H1 (cell line): ENCODE data around the gene MAN2C1. TPM values are rescaled to one million over a fixed set of nuclear protein-coding genes. Genes with fewer than 3 reads are reported as not detected.
A peak's percentile ranks its signal among the peaks of the same experiment; 100 is the strongest.

Source experiments
- CTCF ChIA-PET: fragments of 300-600 bp; sonication (Branson Sonifier 250); formaldehyde crosslinking; loops from one replicate; lab custom pipeline; 2021; ENCODE audit not compliant: partially characterized antibody; lab: Charles Lee
- POLR2A ChIA-PET: fragments of 300-600 bp; sonication (Branson Sonifier 250); formaldehyde crosslinking; loops from one replicate; lab custom pipeline; 2021; ENCODE audit warnings: inconsistent platforms; ENCODE audit not compliant: partially characterized antibody; lab: Charles Lee
- DNase-seq, 2 experiments: peaks; one replicate each; pipeline versions ENCODE4 v3.0.0 to v3.0.0-alpha.2; 2010 to 2022; ENCODE audit warnings: low spot score in 2 of 2, low read depth in 1 of 2, mixed read lengths in 1 of 2
- FAIRE-seq: peaks from 2 replicates; lab custom pipeline; 2011; peaks lifted over from hg19 to GRCh38; lab: Jason Lieb, UNC
- H2AFZ ChIP-seq: 2 replicates; pipeline ENCODE4 v1.8.1; 2012; ENCODE audit warnings: low read length, inconsistent platforms
- H2AK5ac ChIP-seq: 2 replicates; pipeline ENCODE4 v1.6.1; 2013; ENCODE audit warnings: low read depth, low read length
- H2BK120ac ChIP-seq: replicated peaks from 2 replicates; pipeline ENCODE3; 2013; ENCODE audit warnings: low read depth, low read length, inconsistent platforms
- H2BK12ac ChIP-seq: 2 replicates; pipeline ENCODE4 v1.6.1; 2013; ENCODE audit warnings: low read depth, low read length
- H2BK15ac ChIP-seq: 2 replicates; pipeline ENCODE4 v1.6.1; 2013; ENCODE audit warnings: low read length
- H2BK20ac ChIP-seq: 2 replicates; pipeline ENCODE4 v1.6.1; 2013; ENCODE audit warnings: low read length
- H2BK5ac ChIP-seq: 2 replicates; pipeline ENCODE4 v1.6.1; 2013; ENCODE audit warnings: low read depth, low read length
- H3K14ac ChIP-seq: 2 replicates; pipeline ENCODE4 v1.6.1; 2013; ENCODE audit warnings: inconsistent platforms; ENCODE audit not compliant: insufficient read length
- H3K18ac ChIP-seq: 2 replicates; pipeline ENCODE4 v1.6.1; 2013; ENCODE audit warnings: low read length; ENCODE audit errors: extremely low read depth
- H3K23ac ChIP-seq: 2 replicates; pipeline ENCODE4 v1.6.1; 2013; ENCODE audit warnings: inconsistent platforms; ENCODE audit not compliant: insufficient read length
- H3K23me2 ChIP-seq: 2 replicates; pipeline ENCODE4 v1.6.1; 2013; ENCODE audit warnings: low read depth, low read length
- H3K27ac ChIP-seq: 2 replicates; pipeline ENCODE4 v1.6.1; 2011; ENCODE audit warnings: low read depth, low read length, inconsistent platforms
- H3K27me3 ChIP-seq, 4 experiments: replicated peaks in 1 of 4; 1 replicate in 1 of 4; 2 replicates in 3 of 4; pipeline versions ENCODE4 v1.6.1 to v1.8.1; 2011 to 2013; ENCODE audit warnings: low read length in 3 of 4, mild to moderate bottlenecking in 3 of 4, inconsistent platforms in 2 of 4, mixed read lengths in 2 of 4, moderate library complexity in 1 of 4; ENCODE audit not compliant: control insufficient read depth in 3 of 4, insufficient read depth in 3 of 4; ENCODE audit errors: extremely low read depth in 1 of 4
- H3K36me3 ChIP-seq, 4 experiments: 2 replicates each; pipeline versions ENCODE4 v1.6.1 to v1.8.1; 2011 to 2013; ENCODE audit warnings: mild to moderate bottlenecking in 4 of 4, low read length in 3 of 4, moderate library complexity in 2 of 4, control low read depth in 1 of 4, inconsistent platforms in 1 of 4; ENCODE audit not compliant: insufficient read depth in 4 of 4, control insufficient read depth in 2 of 4
- H3K4ac ChIP-seq: replicated peaks from 2 replicates; pipeline ENCODE3; 2013; ENCODE audit warnings: low read length, low read depth, mixed read lengths, inconsistent platforms; ENCODE audit not compliant: insufficient read length
- H3K4me1 ChIP-seq, 4 experiments: replicated peaks in 1 of 4; 1 replicate in 1 of 4; 2 replicates in 3 of 4; pipeline versions ENCODE4 v1.6.1 to v1.8.1; 2011 to 2013; ENCODE audit warnings: low read length in 3 of 4, inconsistent platforms in 2 of 4, mixed read lengths in 1 of 4; ENCODE audit not compliant: insufficient read depth in 4 of 4, control insufficient read depth in 3 of 4
- H3K4me2 ChIP-seq, 2 experiments: 2 replicates each; pipeline versions ENCODE4 v1.6.1 to v1.8.1; 2011 to 2013; ENCODE audit warnings: low read depth in 2 of 2, low read length in 2 of 2, control low read depth in 1 of 2, inconsistent platforms in 1 of 2, mild to moderate bottlenecking in 1 of 2; ENCODE audit not compliant: insufficient read depth in 1 of 2
- H3K4me3 ChIP-seq, 4 experiments: fragments of 200-600, 300-600 bp in 1 of 4; sonication (generic), shearing (Covaris generic), sonication (Bioruptor Twin) in 1 of 4; 2 replicates each; pipeline versions ENCODE4 v1.5.1 to v1.8.1; 2011 to 2016; ENCODE audit warnings: low read length in 4 of 4, low read depth in 3 of 4, control low read depth in 2 of 4, inconsistent platforms in 2 of 4, mild to moderate bottlenecking in 2 of 4, mixed read lengths in 1 of 4, moderate library complexity in 1 of 4; ENCODE audit not compliant: insufficient read depth in 2 of 4; ENCODE audit errors: extremely low read depth in 1 of 4
- H3K56ac ChIP-seq: replicated peaks from 2 replicates; pipeline ENCODE3; 2013; ENCODE audit warnings: low read depth, mild to moderate bottlenecking, mixed read lengths, low read length, inconsistent platforms; ENCODE audit not compliant: insufficient read length
- H3K79me1 ChIP-seq: 2 replicates; pipeline ENCODE4 v1.6.1; 2013; ENCODE audit warnings: low read depth, low read length, control low read depth
- H3K79me2 ChIP-seq, 2 experiments: 2 replicates each; pipeline versions ENCODE4 v1.6.1 to v1.8.1; 2012 to 2013; ENCODE audit warnings: low read length in 2 of 2, mild to moderate bottlenecking in 2 of 2, inconsistent platforms in 1 of 2; ENCODE audit not compliant: insufficient read depth in 2 of 2, control insufficient read depth in 1 of 2
- H3K9ac ChIP-seq, 4 experiments: replicated peaks in 1 of 4; 1 replicate in 1 of 4; 2 replicates in 3 of 4; pipeline versions ENCODE4 v1.6.1 to v1.8.1; 2011 to 2013; ENCODE audit warnings: low read depth in 3 of 4, low read length in 3 of 4, control low read depth in 2 of 4, mild to moderate bottlenecking in 2 of 4, moderate library complexity in 2 of 4, inconsistent platforms in 1 of 4; ENCODE audit errors: extremely low read depth in 1 of 4
- H3K9me3 ChIP-seq, 2 experiments: 2 replicates each; pipeline versions ENCODE4 v1.6.1 to v1.8.1; 2012 to 2013; ENCODE audit warnings: mild to moderate bottlenecking in 2 of 2, moderate library complexity in 2 of 2, control low read depth in 1 of 2, inconsistent platforms in 1 of 2, low read depth in 1 of 2, low read length in 1 of 2, mixed read lengths in 1 of 2; ENCODE audit not compliant: insufficient read depth in 2 of 2
- H4K20me1 ChIP-seq, 2 experiments: replicated peaks in 1 of 2; 2 replicates each; pipeline versions ENCODE3 to v1.8.1; 2011 to 2013; ENCODE audit warnings: inconsistent platforms in 2 of 2, low read length in 2 of 2, mild to moderate bottlenecking in 1 of 2; ENCODE audit not compliant: insufficient read depth in 2 of 2, control insufficient read depth in 1 of 2
- H4K5ac ChIP-seq: 2 replicates; pipeline ENCODE4 v1.6.1; 2013; ENCODE audit warnings: low read length, low read depth, mixed read lengths, inconsistent platforms; ENCODE audit not compliant: insufficient read length
- H4K8ac ChIP-seq: 2 replicates; pipeline ENCODE4 v1.8.0; 2013; ENCODE audit warnings: mild to moderate bottlenecking, moderate library complexity, low read length, inconsistent platforms; ENCODE audit not compliant: insufficient read depth; ENCODE audit errors: extremely low read depth
- H4K91ac ChIP-seq: replicated peaks from 2 replicates; pipeline ENCODE3; 2013; ENCODE audit warnings: low read length, mixed read lengths, inconsistent platforms; ENCODE audit not compliant: insufficient read length
- CTCF ChIP-seq, 3 experiments: IDR thresholded peaks; 1 replicate in 2 of 3; 2 replicates in 1 of 3; pipeline versions ENCODE4 v1.5.1 to v1.6.1; 2011; ENCODE audit warnings: low read length in 3 of 3, mild to moderate bottlenecking in 3 of 3, inconsistent platforms in 2 of 3, low read depth in 1 of 3, moderate library complexity in 1 of 3; ENCODE audit not compliant: insufficient read depth in 1 of 3; ENCODE audit errors: control extremely low read depth in 1 of 3
- EZH2 ChIP-seq: fragments of 200-600 bp; sonication (generic); IDR thresholded peaks from 2 replicates; pipeline ENCODE4 v1.7.1; 2012; ENCODE audit warnings: low read depth, mild to moderate bottlenecking, moderate library complexity, low read length, inconsistent platforms; ENCODE audit not compliant: severe bottlenecking
- KDM5A ChIP-seq: fragments of 200-600 bp; IDR thresholded peaks from 2 replicates; pipeline ENCODE4 v1.7.1; 2012; ENCODE audit warnings: mild to moderate bottlenecking, low read length, inconsistent platforms, mixed read lengths
- POLR2A ChIP-seq, 2 experiments: IDR thresholded peaks; 1 replicate in 1 of 2; 2 replicates in 1 of 2; pipeline ENCODE4 v1.6.1; 2011; ENCODE audit warnings: low read depth in 2 of 2, low read length in 2 of 2, mild to moderate bottlenecking in 2 of 2; ENCODE audit errors: control extremely low read depth in 1 of 2
- RAD21 ChIP-seq, 2 experiments: IDR thresholded peaks in 1 of 2; conservative IDR thresholded peaks in 1 of 2; 2 replicates each; pipeline ENCODE4 v1.6.1; 2011; ENCODE audit warnings: low read depth in 2 of 2, low read length in 2 of 2, improper control_type of control experiment in 1 of 2, inconsistent platforms in 1 of 2, mild to moderate bottlenecking in 1 of 2, moderate library complexity in 1 of 2
- RNF2 ChIP-seq: fragments of 200-900, 300-1000 bp; sonication (generic); IDR thresholded peaks from 2 replicates; pipeline ENCODE4 v1.7.1; 2016; ENCODE audit warnings: borderline replicate concordance, low read depth, mild to moderate bottlenecking, antibody characterized with exemption, low read length; ENCODE audit not compliant: poor library complexity, severe bottlenecking; ENCODE audit errors: missing control alignments
- TAF1 ChIP-seq: IDR thresholded peaks from 2 replicates; pipeline ENCODE4 v1.6.1; 2011; ENCODE audit warnings: mild to moderate bottlenecking, low read depth, low read length
- WGBS, 2 experiments: shearing (Covaris generic) in 1 of 2; methylation state at CpG; one replicate each; pipeline versions ENCODE4 v1.1.6 to v1.1.7; 2013 to 2015; ENCODE audit warnings: low lambda C conversion rate in 2 of 2, mixed read lengths in 2 of 2, inconsistent platforms in 1 of 2, low coverage in 1 of 2, missing lambda C conversion rate in 1 of 2; ENCODE audit not compliant: insufficient replicate concordance in 2 of 2, insufficient coverage in 1 of 2, insufficient read length in 1 of 2; ENCODE audit errors: extremely low coverage in 1 of 2, missing lambda C conversion rate in 1 of 2; 5-methylcytosine and 5-hydroxymethylcytosine counted together
- polyA plus RNA-seq, 7 experiments: library from polyadenylated mRNA; depleted of rRNA in 3 of 7; stranded (reverse) in 5 of 7; unstranded in 2 of 7; fragments of >200 nt in 5 of 7; fragments of 200-250 nt in 2 of 7; gene quantifications; 1 replicate in 5 of 7; 2 replicates in 1 of 7; 4 replicates in 1 of 7; pipeline versions ENCODE4 v1.2.1 to v1.2.3, GENCODE V29; 2011 to 2013; ENCODE audit warnings: missing spikeins in 2 of 7, mixed read lengths in 2 of 7
- total RNA-seq: library from RNA; stranded (reverse); fragmentation: NEBNext Ultra II Directional; extraction: Animal tissue kit (Norgen Biotek cat#: 25700); gene quantifications from 2 replicates; pipeline ENCODE4 v1.2.1, GENCODE V29; 2021

Gene MAN2C1
- total and polyA plus RNA-seq, 2 of the 8 experiments (the other 6 are each of a cell fraction or from before 2014, with no cell fraction given): 56.3 to 88.9 TPM

DNA sequence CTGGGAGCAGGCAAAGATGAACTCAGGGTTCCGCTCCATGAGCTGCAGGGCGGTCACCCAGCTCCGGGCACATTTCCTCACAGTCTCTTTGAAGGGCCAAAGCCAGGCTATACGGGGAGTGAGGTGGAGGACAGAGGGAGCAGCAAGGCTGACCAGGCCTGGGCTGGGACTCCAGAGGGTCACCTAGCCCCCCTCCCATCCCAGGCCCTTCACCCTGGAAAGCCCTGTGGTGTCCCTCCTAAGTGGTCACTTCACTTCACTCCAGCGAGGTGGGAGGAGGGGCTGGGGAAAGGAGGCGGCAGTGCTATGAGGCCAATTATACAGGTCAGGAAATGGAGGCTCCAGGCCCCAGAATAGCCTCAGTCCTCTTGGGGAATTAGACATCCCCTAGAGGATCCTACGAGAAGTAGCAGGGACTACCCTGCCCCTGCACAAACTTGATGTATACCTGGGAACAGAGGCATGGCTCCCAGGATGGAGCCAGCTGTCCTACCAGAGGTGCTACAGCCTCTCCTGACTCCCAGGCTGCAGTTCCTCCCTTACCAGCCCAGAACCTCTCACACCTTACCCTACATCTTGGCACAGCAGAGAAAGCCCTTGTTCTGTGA is 5.7 kb downstream of the MAN2C1 start:
- no peak overlapping the region for H2BK20ac ChIP-seq
- no peak for TF ChIP-seq EZH2
- TF ChIP-seq POLR2A (IDR thresholded peaks at IDR 0.05; ENCODE audit: control extremely low read depth in 1 of 2, low read depth in 2 of 2, low read length in 2 of 2): 0 out of 3 replicates have a peak, but pooled peaks of 1 of the 2 experiments have one; percentile 37
- TF ChIP-seq KDM5A: no peak
- no peak for TF ChIP-seq TAF1
- no peak for TF ChIP-seq RNF2
- peak in 2 of 3 experiments; percentile 6 to 44; a peak in 2 of 4 replicates for TF ChIP-seq CTCF (IDR thresholded peaks at IDR 0.05; ENCODE audit: control extremely low read depth in 1 of 3, insufficient read depth in 1 of 3, low read depth in 1 of 3, low read length in 3 of 3)
- 0 out of 4 replicates have a peak, but pooled peaks of 1 of the 2 experiments have one; percentile 1 for TF ChIP-seq RAD21 (IDR thresholded peaks at IDR 0.05 in 1 of 2, conservative IDR thresholded peaks at IDR 0.05 in 1 of 2; ENCODE audit: low read depth in 2 of 2, low read length in 2 of 2)
- H3K9ac ChIP-seq: no peak overlapping the region
- no peak overlapping the region for H4K91ac ChIP-seq
- FAIRE-seq (no peak), DNase-seq (no peak)
- H3K14ac ChIP-seq: no peak overlapping the region
- peaks cover 0 to 4% (median 1%) of the 10 kb centered on the region in 4 experiments; a peak in 3 of 7 replicates for H3K4me1 ChIP-seq
- no peak overlapping the region; the same call in none of the 2 replicates for H4K8ac ChIP-seq
- H3K56ac ChIP-seq: no peak overlapping the region
- H3K4me3 ChIP-seq: no peak overlapping the region
- H3K9me3 ChIP-seq: no peaks in the 10 kb centered on the region
- ChIA-PET CTCF (interaction anchor here (0.9 to 1.8 kb wide), 4 partner anchors 9 to 54 kb away, joined by 3 to 11 read pairs (median 4); no protein-coding TSS in a partner anchor), POLR2A (interaction anchor here (0.8 to 6.5 kb wide), 5 partner anchors 7 to 91 kb away, joined by 3 to 69 read pairs (median 4); partner anchors contain the start of gene NEIL1)
- H3K18ac ChIP-seq: no peak overlapping the region
- H4K20me1 ChIP-seq: peaks cover 0 to 5% of the 10 kb centered on the region in 2 experiments
- WGBS, 2 experiments: 87% methylated on average over 7 of the region's 7 CpGs; no CpG with 5 or more reads in 1 of the 2 experiments
- no peak overlapping the region for H3K4me2 ChIP-seq
- H2AFZ ChIP-seq: no peak overlapping the region
- no peak overlapping the region for H4K5ac ChIP-seq
- no peak overlapping the region for H3K4ac ChIP-seq
- no peak overlapping the region for H2BK5ac ChIP-seq
- H3K79me2 ChIP-seq: no peaks in the 10 kb centered on the region
- H3K36me3 ChIP-seq: peaks cover 0 to 15% (median 5%) of the 10 kb centered on the region in 4 experiments; a peak in 5 of 8 replicates
- H2BK15ac ChIP-seq: no peak overlapping the region
- no peak overlapping the region for H3K23ac ChIP-seq
- no peaks in the 10 kb centered on the region for H3K79me1 ChIP-seq
- no peak overlapping the region for H2BK12ac ChIP-seq
- no peak overlapping the region for H2BK120ac ChIP-seq
- H3K23me2 ChIP-seq: no peaks in the 10 kb centered on the region
- no peaks in the 10 kb centered on the region for H3K27me3 ChIP-seq
- H2AK5ac ChIP-seq: no peak overlapping the region
- H3K27ac ChIP-seq: no peak overlapping the region
